ENCODE measurements around the gene TNFAIP8.

DNA sequence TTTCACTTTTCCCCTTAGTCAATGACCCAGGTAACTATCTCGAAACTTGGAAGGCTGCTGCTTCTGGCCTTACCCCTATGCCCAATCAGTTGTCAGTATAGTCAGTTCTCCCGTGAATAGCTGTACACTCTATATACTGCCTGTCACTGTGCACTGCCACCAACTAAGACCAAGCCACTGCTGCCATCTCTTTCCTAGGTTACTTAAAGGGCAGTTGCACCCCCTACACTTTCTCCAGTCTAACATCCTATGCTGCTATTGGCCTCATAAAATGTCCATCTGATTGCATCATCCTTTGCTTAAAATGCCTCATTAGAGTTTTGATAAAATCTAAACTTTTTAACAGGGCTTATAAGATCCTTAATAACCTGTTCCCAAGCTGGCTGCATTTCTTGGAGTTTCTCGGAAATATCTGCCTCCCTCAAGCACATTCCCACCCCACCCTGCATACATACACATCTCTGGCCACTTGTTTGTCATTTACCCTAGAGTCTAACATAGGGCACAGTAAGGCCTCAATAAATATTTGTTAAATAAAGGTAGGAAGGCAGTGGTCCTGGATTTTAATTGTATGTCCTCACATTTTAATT is 32.8 kb upstream of the TNFAIP8 start:
- TF ChIP-seq, protein P1, sequence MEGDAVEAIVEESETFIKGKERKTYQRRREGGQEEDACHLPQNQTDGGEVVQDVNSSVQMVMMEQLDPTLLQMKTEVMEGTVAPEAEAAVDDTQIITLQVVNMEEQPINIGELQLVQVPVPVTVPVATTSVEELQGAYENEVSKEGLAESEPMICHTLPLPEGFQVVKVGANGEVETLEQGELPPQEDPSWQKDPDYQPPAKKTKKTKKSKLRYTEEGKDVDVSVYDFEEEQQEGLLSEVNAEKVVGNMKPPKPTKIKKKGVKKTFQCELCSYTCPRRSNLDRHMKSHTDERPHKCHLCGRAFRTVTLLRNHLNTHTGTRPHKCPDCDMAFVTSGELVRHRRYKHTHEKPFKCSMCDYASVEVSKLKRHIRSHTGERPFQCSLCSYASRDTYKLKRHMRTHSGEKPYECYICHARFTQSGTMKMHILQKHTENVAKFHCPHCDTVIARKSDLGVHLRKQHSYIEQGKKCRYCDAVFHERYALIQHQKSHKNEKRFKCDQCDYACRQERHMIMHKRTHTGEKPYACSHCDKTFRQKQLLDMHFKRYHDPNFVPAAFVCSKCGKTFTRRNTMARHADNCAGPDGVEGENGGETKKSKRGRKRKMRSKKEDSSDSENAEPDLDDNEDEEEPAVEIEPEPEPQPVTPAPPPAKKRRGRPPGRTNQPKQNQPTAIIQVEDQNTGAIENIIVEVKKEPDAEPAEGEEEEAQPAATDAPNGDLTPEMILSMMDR (IDR thresholded peaks at IDR 0.05), result no peak
- no peak for TF ChIP-seq POLR2A (IDR thresholded peaks at IDR 0.05)

Measured in ovary (tissue), 3 donors.